ENCODE data around the gene PTPN14. TPM values are rescaled to one million over a fixed set of nuclear protein-coding genes. Genes with fewer than 3 reads are reported as not detected.

The PTPN14 gene
- total RNA-seq, 1 donor from 2014 or later, result 46.2 TPM

- DNase-seq (ENCODE audit: low spot score), result no peak
These were observed 182.0 kb downstream of the PTPN14 start for GRCh38 chr1:214369364-214369763.

- DNase-seq (ENCODE audit: low spot score), result no peak
These were observed 183.6 kb downstream of the PTPN14 start for GRCh38 chr1:214367841-214368240.

- no peak for DNase-seq (ENCODE audit: low spot score)
These were observed 186.6 kb downstream of the PTPN14 start for GRCh38 chr1:214364786-214365295.

GRCh38 chr1:214364386-214364785 is 187.0 kb downstream of the PTPN14 start:
- DNase-seq (ENCODE audit: low spot score), result no peak

GRCh38 chr1:214363386-214363785 is 188.0 kb downstream of the PTPN14 start:
- no peak for DNase-seq (ENCODE audit: low spot score)

GRCh38 chr1:214362188-214362882 is 189.1 kb downstream of the PTPN14 start:
- DNase-seq (ENCODE audit: low spot score), result no peak

GRCh38 chr1:214361636-214362035 is 189.8 kb downstream of the PTPN14 start:
- no peak for DNase-seq (ENCODE audit: low spot score)

GRCh38 chr1:214360525-214361164 is 190.8 kb downstream of the PTPN14 start:
- no peak for DNase-seq (ENCODE audit: low spot score)

- DNase-seq (ENCODE audit: low spot score), result no peak
These were observed 191.3 kb downstream of the PTPN14 start for GRCh38 chr1:214360116-214360515.

GRCh38 chr1:214354440-214355148 is 196.8 kb downstream of the PTPN14 start:
- DNase-seq (ENCODE audit: low spot score), result no peak

GRCh38 chr1:214352838-214353237 is 198.6 kb downstream of the PTPN14 start:
- DNase-seq (ENCODE audit: low spot score), result no peak

- DNase-seq (ENCODE audit: low spot score), result no peak
These were observed 199.7 kb downstream of the PTPN14 start for GRCh38 chr1:214351551-214352277.

- DNase-seq (ENCODE audit: low spot score), result no peak
These were observed 201.6 kb downstream of the PTPN14 start for GRCh38 chr1:214349781-214350180.

GRCh38 chr1:214349008-214349407 is 202.4 kb downstream of the PTPN14 start:
- DNase-seq (ENCODE audit: low spot score), result no peak

GRCh38 chr1:214344897-214345296 is 206.5 kb downstream of the PTPN14 start:
- DNase-seq (ENCODE audit: low spot score), result no peak

- DNase-seq (ENCODE audit: low spot score), result no peak
These were observed 208.9 kb downstream of the PTPN14 start for GRCh38 chr1:214342525-214342924.

GRCh38 chr1:214341932-214342331 is 209.5 kb downstream of the PTPN14 start:
- no peak for DNase-seq (ENCODE audit: low spot score)

GRCh38 chr1:214341459-214341858 is 209.9 kb downstream of the PTPN14 start:
- no peak for DNase-seq (ENCODE audit: low spot score)

GRCh38 chr1:214338212-214338611 is 213.2 kb downstream of the PTPN14 start:
- no peak for DNase-seq (ENCODE audit: low spot score)

- no peak for DNase-seq (ENCODE audit: low spot score)
These were observed 213.9 kb downstream of the PTPN14 start for GRCh38 chr1:214337511-214337910.

GRCh38 chr1:214337015-214337414 is 214.4 kb downstream of the PTPN14 start:
- no peak for DNase-seq (ENCODE audit: low spot score)

GRCh38 chr1:214335567-214335966 is 215.8 kb downstream of the PTPN14 start:
- DNase-seq (ENCODE audit: low spot score), result no peak

Data from mucosa of gallbladder (tissue), 1 donor.